SH-SY5Y (cell line): Measurements from ENCODE around the gene ACTBL2.

Source experiments
- GATA2 ChIP-seq: IDR thresholded peaks from 2 replicates; pipeline ENCODE4 v1.6.1; 2011; ENCODE audit warnings: mild to moderate bottlenecking, low read depth, low read length
- GATA3 ChIP-seq: IDR thresholded peaks from 2 replicates; pipeline ENCODE4 v1.6.1; 2011; ENCODE audit warnings: low read depth, mild to moderate bottlenecking, low read length, moderate library complexity

DNA sequence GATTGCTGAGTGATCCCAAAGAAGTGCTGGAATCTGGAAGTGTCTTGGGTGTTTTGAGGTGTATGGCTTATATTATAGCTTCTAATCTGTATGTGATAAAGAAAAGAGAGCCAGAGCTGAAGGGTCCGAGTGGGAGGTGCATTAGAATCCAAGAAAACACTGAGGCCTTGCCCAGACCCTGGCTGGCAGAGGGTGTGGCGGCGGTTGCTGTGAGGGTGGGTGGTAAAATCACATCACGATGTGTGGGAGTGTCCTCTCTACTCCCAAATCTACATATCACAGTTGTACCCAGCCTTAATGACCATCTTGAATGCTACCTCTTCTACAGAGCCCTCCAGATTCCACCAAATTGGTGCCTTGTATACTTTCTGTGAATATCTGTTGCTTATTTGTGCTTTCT is 28.9 kb downstream of the ACTBL2 start:
- TF ChIP-seq GATA2 (no peak), GATA3 (no peak)
